Limb (tissue), 2 donors: ENCODE results near the gene ARL13A.
"Not testable (repeated sequence)": the region's sequence is repeated elsewhere in the genome, so short reads cannot be mapped to it uniquely, and the experiment has no call there.

Experiments
- DNase-seq, 2 donors: peaks; one replicate each; pipeline ENCODE4 v3.0.0-alpha.2; 2016; ENCODE audit errors: extremely low spot score in 2 of 2

ARL13A gene

DNA sequence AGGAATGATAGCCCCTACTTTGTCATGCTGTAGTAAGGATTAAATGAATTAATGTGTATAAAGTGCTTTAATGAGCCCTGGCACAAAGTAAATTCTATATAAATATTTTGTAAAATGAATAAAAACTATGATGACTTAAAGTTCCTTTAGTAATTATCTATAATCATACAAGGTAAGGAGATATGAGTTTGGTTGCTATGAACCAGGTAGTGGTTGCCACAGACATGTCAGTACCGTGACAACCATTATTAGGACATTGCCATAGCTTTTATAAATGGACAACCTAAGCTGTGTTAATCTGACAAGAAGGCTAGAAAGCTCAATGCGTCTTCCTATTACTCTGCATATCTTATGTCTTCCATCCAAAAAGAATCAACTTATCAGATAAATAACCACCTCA is at the start of gene ARL13A:
Gene ARL13A (plus strand): TSS at position 301 of the 400 bp plus-strand sequence. CDS start 3,982 bp downstream, outside the sequence.
- no peak for DNase-seq

DNA sequence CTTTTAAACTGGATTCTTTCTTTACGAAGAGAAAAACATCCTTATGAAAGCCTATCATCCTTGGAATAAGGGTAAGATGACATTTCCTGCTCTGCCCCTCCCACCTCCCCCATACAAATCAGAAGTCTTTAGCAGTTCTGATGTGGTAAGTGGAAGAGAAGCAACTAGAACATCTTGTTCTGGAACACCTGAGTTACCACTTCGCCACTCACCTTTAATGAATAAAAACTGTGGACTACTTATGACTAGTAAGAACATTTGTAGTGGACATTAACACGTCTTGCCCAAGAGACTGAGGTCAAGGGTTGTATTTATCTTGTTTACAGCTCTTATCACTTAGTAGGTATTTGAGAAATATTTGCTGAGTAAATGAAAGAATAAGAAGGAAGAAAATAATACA is 45.1 kb upstream of the ARL13A start:
- DNase-seq, result no peak

DNA sequence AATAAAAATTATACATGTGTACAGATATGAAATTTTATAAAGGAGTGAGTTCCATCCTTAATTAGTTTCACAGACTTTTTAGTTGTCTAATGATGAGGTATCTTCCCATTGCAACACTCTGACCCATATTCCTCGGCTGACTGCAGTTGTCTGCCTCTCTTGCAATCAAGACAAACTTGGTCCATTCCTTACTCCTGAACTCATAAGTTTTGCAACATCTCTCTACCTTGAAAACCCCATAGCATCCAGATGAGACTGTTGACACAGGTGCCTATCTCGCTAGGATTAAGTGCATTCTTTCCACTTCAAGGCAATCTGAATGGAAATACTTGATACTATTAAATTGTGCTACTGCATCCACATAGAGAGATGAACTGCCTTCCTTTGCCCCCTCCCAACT is 43.1 kb upstream of the ARL13A start:
- no peak for DNase-seq

DNA sequence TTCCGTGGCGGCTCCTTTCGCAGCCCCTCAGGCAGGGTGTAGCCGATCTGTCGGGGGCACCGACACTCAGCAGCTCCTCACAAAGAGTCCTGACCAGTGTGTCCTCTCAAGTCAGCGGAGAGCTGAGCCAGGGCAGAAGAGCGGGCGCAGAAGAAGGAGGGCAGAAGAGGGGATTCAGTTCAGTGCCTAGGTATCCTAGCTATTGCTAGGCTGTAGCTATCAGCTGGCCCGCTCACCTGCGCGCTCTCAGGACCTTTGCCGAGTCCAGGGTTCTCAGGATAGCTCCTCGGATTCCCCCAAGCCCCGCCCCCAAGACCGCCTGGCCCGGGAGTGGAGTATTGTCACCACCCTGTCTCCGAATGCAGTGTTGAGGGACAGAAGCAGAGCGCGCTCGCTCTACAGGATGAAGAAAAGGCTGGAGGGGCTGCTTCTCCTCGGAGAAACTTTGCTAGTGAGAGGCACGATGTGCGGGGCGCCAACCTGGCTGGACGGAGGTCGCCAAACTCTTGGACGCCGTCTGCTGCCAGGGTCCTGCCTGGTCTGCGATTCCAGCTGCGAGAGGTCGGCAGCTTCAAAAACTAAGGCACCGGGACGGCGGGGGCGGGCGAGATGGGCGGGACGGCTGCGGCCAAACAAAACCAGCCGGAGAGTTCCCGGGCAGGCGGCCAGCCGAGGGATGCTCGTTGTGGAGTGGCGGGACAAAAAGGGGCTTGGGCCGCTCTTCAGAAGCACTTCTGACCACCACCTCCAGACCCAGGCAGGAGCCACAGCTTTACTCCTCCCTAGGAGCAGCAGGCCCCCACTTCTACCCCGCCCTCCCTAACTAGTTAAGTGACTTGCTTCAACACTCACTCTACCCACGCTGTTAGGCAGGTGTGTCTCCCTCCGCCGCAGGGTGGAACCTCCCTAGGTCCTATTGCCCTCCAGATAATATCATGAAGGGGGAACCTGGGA is 40.6 kb upstream of the ARL13A start, which contains the start of gene XKRX:
Gene XKRX (minus strand): TSS at position 258 of the 954 bp plus-strand sequence. CDS start 613 bp downstream, outside the sequence.
- peak; percentile 4 to 58 for DNase-seq

DNA sequence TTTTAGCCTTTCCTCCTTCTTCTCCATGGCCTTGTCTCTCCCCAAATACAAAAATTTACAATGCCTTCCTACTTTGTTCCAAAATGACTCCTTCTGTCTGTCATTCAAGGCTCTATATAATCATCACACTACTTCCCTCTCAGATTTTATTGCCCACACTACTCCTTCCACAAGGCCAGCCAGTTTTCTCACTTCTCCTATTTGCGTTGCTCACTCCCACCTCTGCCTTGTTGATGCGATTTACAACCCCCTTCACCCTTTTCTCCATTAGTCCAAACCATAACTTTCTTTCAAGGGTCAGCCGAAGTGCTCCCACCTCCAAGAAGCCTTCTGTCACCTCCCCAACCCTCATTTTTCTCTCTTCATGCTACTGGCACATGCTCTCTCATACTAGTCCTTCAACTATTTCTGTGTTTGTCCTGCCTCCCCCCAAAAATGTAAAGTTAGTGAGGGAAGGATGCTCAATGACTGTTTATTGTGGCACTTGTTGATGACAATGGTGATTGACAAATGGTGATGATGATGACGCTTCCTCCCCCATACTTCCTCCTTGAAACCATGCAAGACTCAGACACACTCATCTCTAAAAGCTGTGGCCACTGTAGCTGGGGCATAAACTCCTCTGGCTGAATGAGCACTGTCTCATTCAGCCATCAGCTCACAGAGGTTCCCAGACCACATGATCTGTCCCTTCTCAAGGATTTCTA is 38.1 kb upstream of the ARL13A start:
- no peak for DNase-seq

DNA sequence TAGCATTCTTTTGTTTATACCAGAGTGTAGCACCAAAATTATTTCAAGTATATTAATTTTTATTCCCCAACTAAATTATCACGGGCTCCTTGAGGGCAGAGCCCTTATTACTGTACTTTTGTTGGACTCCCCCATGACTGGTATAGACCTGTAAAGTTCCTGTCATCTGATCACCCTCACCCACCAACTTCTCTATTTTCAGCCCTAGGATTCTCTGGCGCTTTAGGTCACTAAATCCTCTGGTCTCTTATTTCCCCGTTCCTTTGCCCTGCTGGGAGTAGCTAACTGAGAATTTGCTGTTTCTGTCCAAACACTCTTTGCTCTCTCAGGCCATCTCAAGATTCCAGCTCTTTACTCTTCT is 37.6 kb upstream of the ARL13A start:
- DNase-seq, result no peak

DNA sequence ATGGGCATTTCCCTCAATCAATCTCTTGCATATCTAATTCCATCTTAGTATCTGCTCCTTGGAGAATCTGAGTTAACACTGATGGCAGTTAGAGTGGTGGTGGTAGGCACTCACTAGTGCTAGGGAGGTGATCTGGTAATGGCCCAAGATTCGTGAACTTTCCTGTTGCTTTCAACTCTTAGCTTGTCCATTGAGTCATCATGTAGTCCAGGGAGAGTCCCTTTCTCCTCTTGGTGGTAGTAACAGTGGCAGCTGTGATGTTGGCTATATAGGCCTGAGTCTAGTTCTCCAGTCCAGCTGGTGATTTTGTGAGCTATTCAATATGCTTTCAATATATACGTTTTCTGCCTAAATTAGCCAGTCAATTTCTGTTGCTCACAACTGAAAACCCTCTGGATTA is 33.7 kb upstream of the ARL13A start:
- no peak for DNase-seq

DNA sequence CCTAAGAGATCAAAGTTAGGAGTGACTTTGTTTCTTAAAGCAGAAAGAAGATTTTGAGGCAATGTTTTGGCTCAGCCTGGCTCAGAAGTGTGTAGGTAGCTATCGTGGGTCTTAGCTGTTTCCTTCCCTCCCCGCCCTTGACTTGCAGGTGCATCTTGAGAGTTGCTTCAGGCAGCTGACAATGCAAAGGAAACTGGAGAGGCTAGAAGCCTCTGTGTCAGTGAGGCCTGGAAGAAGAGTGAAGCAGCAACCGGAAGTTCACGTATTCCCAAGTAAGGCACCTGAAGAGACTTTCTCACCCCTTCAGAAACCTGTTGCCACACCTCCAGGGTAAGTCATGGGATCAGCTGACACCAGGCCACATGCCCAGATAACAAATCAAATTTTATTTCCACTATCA is 30.2 kb upstream of the ARL13A start:
- no peak for DNase-seq

DNA sequence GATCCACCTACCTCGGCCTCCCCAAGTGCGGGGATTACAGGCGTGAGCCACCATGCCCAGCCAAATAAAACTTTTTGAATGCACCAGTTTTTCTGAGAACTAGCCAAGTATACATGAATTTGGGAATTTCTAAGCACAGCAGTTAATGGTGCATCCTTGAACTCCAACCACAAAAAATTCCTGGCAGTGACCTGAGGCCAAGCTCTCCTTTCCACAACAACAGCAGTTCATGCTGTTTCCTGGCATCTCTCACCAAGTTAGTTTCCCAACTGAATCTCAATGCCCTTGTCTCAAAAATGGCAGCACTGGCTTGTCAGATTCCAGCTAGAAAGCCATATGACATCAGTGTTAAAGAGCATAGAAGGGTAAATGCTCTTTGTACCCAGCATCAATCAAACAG is 24.9 kb upstream of the ARL13A start:
- no peak for DNase-seq

DNA sequence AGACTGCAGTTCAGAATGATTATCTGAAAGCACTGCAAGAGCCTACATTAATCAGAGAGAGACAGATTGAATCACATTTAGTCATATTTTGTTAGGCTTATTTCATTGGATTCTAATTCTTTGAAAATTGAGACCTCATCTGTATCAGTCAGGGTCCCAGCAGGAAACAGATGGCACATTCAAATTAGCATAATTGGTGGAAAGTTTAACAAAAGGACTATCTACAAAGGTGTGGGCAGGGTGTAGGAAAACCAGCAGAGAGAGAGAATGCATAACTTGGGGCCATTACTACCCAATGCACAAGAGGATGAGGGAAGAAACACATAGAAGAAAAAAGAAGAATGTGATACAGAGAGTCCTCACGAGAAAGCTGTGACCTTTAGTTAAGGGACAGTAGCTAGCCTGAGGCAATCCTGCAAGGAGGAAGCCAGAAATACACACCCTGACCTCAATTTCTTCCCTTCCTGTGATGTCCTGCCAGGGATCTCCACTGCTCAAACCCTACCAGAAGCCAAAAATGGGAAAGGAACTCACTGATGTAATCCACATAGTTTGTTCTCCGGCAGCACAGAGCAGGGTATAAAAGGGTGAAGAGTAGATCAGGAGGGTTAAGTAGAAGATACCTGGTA is 23.1 kb upstream of the ARL13A start:
- DNase-seq, result no peak

DNA sequence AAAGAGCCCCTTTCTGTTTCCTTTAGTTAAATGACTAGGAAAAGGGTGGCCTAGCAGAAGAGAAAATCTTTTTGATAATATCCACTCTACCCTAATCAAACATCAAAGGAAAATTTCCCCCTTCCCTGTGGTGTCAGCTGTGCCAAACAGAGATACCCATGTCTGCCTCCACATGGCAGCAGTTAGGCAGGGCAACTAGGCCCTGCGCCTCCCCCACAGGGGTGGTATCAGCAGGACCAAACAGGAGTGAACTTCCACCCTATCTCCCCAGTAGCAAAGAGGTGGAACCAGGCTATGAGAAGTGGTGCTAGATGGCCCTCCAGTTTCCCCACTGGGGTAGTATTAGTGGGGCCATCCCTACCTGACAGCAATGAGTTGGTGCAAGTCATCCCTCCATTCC is 21.0 kb upstream of the ARL13A start:
- DNase-seq, result no peak

DNA sequence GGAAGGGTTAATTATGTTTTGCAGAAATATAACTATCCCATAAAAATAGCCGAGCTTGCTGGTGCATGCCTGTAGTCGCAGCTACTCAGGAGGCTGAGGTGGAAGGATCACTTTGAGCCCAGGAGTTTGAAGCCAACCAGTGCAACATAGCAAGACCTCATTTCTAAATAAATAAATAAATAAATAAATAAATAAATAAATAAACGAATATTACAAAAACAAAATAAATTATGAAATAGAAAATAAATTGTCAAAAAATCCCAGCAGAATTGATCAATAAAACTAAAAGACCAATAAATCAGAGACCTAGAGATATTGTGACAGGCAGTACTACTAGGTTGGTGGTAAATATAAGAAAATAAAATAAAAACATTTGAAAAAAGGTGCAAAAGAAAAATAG is 6.7 kb upstream of the ARL13A start:
- no peak for DNase-seq

DNA sequence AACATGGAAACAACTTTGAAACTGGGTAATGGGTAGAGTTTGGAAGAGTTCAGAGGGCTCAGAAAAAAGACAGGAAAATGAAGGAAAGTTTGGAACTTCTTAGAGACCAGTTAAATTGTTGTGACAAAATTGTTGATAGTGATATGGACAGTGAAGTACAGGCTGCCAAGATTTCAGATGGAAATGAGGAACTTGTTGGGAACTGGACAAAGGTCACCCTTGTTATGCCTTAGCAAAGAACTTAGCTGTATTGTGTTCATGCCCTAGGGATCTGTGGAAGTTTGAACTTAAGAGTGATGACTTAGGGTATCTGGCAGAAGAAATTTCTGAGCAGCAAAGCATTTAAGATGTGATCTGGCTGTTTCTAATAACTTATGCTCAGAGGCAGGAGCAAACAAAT is 5.1 kb upstream of the ARL13A start:
- no peak for DNase-seq

DNA sequence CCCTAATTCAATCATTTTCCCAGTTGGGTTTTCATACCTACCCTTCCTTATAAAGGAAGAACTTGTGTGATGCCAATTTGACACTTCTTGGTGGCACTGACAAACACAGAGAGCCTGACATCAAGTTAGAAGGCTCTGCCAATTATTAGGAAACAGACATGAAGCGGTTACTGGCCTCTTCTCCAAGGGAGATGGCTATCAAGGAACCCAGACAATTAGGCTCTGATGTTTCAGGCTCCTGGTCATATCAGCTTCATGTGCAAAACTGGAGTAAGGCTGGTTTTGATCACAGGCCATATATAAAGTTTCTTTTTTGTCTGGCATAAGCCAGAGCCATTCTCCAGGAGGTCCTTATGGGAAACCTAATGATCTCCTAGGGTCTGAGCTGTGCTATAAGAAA is 428 bp downstream of the ARL13A start:
- DNase-seq, result no peak

DNA sequence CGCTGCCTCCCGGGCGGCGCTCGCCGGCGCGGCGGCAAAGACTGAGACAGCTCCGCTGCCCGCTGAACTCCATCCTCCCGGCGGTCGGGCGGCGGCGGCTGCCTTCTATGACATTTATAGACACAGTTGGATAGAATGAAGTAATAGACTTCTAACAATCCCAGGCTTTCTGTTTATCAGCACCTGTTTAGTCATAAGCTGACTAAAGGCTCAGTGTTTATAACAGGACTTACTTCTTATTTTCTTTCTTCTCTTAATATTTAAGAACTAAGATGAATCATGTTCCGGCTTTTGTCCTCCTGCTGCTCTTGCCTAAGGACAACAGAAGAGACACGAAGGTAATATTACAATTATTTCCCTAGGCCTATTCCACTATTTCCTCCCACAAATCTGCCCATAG is 3.9 kb downstream of the ARL13A start:
- no peak for DNase-seq

DNA sequence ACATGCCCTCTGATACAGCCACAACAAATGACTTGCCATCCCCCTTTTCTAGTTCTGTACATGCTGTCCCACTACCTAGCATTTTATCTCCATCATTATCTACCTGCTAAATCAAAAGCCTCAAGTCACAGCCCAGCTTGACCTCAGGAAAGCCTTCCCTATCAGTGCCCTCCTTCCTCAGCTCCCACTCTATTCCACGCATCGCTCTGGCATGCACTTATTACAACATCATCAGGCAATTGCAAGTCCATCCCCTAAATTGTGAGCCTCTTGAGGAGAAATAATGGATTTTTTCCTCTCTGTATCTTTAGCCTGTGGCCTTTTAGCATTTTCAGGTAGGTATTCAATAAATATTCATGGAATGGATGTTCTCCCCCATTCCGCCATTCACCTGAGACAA is 5.7 kb downstream of the ARL13A start:
- DNase-seq, result no peak

DNA sequence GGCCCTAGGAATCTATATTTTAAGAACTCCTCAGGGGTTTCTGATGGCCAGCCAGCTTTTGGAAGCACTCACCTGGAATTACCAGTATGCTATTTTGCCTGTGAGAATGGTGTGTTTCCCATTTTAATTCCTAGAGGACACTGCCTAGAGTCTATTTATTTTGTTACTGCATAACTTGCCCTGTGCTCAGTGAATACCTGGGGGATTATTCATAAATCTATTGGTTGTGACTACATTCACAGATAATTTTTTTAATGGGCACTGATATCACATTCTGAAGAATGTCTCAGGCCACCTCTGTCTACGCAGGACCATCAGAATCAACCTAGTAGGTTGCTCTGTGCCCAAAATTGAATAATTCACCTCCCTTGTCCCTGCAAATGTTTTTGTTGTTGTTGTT is 6.7 kb downstream of the ARL13A start:
- DNase-seq, result no peak

DNA sequence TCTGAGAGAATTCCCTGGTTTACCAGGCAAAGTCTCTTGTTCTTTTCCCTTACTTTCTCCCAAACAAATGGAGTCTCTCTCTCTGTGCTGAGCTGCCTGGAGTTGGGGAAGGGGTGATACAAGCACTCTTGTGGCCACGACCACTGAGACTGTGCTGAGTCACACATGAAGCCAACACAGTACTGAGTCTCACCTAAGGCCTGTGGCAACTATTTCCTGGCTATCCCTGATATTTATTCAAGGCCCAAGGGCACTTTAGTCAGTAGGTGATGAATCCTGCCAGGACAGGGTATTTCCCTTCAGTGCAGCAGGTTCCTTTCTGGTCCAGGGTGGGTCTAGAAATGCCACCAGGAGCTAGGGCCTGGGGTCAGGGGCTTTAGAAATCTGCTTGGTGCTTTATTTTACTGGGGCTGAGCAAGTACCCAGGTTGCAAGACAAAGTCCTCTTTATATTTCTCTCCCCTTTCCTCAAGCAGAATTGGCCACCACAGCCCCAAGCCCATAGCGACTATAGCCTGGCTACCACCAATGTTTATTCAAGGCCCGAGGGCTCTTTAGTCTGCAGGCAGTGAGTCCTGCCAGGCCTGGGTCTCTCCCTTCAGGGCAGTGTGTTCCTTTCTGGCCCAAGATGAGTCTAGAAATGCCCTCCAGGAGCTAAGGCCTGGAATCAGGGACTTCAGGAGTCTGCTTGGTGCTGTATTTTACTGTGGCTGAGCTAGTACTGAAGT is 10.5 kb downstream of the ARL13A start:
- no peak for DNase-seq

DNA sequence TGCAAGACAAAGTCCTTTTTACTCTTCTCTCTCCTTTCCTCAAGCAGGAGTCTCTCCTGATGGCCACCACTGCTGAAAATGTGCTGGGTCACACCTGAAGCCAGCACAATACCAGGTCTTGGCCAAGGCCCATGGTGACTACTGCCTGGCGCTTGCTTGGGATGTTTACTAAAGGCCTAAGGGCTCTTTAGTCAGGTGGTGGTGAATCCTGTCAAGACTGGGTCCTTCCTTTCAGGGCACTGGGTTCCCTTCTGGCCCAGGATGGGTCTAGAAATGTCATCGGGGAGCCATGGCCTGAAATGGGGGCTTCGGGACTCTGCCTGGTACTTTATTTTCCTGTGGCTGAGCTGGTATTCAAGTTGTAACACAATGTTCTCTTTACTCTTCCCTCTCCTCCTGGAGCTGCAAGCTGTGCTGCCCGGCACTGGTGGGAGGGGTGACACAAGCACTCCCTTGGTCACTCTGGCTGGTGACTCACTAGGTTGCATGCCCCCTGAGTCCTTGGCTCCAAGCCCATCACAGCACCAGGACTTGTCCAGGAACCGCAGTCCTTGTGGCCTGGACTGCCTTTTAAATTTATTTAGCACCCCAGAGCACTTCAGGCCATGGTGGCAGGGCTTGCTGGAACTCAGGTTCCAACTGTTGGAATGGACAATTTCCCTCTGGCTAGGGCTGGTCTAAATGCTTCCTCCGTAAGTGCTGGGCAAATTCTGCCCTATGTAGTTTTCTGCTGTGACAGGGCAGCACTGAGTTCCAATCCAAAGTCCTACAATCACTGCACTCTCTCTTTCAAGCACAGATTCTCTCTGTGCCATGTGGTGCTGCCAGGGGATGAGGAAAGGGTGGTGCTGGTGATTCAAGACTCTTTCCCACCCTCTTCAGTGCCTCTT is 11.3 kb downstream of the ARL13A start:
- no peak for DNase-seq

DNA sequence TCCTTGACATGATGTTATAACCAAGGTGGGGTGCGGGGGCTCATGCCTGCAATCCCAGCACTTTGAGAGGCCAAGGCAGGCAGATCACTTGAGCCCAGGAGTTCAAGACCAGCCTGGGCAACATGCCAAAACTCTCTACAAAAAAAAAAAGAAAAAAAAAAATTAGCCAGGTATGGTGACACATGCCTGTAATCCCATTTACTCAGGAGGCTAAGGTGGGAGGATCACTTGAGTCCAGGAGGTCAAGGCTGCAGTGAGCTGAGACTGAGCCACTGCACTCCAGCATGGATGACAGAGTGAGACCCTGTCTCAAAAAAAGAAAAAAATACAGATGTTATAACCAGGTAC is 12.0 kb downstream of the ARL13A start:
- DNase-seq, result not testable (repeated sequence)

DNA sequence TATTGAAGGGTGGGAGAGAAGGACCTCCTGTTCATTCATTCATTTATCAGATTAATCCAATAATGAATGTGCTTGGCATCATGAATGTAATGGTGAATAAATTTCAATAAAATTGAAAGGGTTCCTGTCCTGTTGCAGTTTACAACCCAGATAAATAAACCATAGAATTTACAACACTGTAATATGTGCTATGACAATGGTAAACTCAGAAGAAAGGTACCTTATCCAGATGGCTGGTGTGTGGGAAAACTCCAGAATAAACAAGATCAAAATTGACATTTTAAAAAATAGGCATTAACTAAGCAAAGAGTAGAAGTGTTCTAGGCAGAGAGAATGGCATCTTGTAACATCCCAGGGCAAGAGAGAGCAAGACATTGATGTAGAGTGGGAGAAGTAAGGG is 15.3 kb downstream of the ARL13A start:
- no peak for DNase-seq
